ENCODE data around the gene SPOCK2.

The SPOCK2 gene

DNA sequence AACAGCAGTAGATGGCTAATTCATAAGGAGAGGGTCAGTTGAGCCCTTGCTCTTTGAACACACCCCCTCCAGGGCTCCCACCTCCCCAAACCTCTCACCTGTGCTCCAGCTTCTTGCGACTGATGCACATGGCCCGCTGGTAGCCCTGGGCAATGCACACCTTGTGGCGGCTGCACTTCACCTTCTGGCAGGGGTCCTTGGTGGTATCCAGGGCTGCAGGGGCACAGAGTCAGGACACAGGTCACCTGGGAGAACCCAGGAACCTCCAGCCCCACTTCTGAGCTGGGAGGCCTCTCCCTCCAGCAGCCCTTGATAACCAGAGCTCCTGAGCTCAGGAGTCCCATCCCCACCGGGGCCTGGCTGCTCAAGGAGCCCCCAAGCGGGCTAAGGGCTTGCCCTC is 16.3 kb downstream of the SPOCK2 start:
- DNase-seq (ENCODE audit: low spot score), result no peak

DNA sequence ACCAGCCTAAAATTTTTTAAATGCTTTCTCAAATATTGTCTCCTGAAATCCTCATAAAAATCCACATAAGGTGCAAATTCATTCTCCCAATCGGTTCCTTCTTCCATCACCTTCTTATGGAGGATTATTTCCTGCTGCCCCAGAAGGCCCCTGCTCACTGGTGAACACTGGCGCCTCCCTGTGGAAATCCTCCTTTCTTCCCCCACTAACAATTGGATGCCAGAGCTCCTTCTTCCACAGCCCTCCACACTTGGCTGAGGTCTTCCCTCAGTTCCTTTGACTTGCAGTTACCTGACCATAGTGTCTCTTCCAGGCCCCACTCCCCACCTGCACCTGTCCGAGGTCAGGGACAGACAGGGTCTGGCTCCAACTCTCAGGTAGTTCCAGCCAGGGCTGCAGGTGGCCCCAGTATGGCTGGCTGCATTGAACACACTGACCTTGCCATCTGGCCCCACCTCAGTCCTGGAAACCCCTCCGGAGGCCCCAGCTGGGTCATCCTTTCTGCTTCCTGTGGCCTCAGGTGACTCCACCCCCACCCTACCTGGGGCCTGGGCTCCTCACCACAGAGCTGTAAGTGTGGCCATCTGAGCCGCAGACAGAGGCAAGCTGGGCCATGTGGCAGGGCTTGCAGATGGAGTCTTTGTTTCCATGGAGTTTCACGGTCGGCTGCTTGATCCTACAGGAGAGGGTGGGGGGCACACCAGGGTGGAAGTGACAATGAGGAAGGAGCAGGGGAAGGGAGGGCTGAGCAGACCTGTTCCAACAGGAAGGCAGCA is 18.4 kb downstream of the SPOCK2 start:
- no peak for DNase-seq (ENCODE audit: low spot score)

DNA sequence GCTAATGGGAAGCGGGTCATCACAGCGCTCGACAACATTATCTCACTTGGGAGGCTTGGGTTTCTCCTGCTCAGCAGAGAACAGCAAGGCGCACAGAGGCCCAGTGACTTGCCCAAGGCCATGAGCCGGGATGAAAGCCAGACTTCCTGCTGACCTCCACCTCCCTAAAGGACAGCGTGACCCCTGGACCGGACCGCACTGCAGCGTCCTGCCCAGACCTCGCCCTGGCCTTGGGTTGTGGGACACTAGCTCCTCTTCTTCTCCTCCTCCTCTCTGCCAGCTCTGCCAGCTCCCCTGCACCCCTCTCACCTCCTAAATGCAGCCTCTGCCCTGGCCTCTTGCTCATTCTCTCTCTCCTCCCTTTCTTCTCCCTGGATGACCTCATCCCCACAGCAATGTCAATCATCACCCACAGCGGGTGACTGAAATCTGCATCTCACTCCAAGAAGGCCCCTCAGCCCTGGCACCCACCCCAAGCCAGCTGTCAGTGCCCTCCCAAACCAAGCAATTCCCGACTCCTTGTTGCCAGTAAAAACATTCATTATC is 19.4 kb downstream of the SPOCK2 start:
- no peak for DNase-seq (ENCODE audit: low spot score)

DNA sequence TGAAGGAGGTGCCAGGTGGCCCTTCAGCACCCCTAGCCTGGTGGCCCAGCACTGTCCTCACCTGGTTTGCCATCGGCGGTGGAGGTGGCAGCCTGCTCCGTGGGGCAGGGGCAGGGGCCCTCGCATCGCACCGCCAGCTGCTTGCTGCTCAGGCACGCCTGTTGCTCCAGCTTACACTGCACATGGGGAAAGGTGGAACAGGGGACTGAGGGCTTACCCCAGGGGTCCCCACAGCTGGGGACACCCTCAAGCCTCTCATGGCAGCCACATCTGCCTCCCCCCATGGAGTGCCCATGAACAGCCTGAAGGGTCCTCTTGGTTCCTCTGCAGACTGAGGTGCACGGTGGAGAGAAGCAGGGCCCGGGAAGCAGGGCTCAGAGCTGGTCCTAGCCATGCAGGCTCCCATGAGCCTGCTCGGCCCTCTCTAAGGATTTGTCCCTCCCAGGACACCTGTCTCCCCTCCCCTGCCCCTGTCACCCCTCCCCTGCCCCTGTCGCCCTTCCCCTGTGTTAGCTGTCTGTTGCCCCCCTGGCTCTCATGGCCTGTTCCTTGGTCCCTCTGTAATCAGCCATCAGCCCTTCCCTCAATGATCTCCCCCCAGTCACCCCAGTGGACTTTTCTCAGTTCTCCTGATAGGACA is 20.1 kb downstream of the SPOCK2 start:
- DNase-seq (ENCODE audit: low spot score), result no peak

DNA sequence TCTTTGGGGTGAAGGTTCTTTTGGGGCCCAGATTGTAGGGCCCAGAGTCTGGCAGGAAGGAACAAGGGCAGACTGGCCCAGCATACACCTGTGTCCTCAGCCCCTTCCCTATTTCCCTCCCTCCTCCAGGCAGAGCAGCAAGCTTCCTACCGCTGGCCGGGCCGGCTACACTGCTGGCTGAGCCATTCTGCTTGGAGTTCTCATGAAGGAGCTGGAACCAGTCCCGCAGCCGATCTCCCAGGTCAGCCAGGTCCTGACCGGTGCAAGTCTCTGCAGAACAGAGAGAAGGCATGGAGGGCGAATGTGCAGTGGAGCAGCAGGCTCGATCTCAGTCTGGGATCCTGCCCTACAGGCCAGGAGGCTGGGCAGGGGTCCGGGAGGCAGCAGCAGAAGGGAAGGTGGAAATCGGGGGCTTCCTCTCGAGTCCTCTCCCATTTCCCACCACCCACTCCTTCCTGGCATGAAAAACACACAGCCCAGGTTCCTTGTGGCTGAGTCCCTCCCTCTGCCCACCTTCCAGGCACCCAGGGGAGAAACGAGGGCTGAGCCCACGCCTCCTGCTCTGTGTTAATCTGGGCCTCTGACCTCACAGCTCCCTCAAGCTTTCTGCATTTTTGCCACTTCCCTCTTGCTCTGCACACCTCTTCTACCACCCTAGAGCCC is 20.8 kb downstream of the SPOCK2 start:
- DNase-seq (ENCODE audit: low spot score), result no peak

DNA sequence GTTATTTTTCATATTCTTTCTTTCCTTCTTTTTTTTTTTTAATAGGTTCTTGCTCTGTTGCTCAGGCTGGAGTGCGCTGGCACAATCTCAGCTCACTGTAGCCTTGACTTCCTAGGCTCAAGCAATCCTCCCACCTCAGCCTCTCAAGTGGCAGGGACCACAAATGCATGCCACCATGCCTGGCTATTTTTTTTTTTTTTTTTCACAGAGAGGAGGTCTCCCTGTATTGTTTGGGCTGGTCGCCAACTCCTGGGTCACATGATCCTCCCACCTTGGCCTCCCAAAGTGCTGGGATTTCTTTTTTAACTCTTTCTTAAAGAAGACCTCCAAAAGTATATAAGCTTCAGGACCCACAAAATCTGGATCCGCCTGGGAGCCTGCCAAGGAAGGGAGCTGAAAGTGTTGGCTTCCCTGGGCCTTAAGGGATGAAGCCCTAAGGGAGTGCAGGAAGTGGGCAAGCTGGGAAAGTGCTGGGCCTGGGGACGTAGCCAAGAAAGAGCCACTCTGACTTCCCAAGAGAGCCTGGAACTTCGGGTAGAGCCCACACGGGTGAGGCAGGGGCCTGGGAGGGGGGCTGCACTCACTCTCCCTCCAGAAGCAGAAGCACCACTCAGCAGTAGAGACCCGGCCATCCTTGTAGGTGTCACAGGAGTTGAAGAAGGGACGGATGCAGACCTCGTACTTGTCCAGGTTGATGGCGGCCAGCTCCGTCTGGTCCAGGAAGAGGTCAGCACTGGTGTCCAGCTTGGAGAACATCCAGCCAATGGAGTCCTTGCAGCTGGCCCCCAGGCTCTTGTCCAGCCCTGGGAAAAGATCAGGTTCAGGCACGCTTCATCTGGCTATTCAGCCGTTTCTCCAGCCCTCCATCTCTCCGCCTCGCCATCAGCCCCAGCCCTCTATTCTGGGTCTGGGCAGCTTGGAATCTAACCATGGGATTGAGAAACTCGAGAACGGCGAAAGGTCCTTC is 21.8 kb downstream of the SPOCK2 start:
- DNase-seq (ENCODE audit: low spot score), result no peak

DNA sequence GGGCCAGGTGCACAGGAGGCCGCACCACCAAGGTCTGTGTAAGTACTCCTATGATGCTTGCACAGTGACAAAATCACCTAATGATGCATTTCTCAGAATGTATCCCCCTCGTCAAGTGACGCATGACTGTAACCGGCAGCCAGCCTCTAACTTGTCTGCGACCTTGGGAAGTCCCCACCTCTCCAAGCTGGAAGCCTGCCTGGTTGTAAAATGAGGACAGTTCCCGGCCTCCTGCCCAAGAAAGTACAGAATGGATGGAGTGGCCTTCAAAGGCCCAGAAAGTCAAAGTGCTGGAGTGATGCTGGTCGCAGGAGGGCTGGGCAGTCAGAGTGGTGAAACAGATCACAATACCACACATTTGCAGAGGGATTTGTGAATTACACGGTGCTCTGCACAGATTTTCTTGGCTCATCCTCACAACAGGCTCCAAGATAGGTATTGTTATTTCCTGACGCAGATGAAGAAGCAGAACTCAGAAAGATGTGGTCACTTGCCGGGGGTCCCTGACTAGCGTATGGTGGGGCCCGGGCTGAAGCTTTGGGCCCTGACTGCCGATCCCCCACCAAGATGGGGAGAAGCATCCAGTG is 22.8 kb downstream of the SPOCK2 start:
- no peak for DNase-seq (ENCODE audit: low spot score)

DNA sequence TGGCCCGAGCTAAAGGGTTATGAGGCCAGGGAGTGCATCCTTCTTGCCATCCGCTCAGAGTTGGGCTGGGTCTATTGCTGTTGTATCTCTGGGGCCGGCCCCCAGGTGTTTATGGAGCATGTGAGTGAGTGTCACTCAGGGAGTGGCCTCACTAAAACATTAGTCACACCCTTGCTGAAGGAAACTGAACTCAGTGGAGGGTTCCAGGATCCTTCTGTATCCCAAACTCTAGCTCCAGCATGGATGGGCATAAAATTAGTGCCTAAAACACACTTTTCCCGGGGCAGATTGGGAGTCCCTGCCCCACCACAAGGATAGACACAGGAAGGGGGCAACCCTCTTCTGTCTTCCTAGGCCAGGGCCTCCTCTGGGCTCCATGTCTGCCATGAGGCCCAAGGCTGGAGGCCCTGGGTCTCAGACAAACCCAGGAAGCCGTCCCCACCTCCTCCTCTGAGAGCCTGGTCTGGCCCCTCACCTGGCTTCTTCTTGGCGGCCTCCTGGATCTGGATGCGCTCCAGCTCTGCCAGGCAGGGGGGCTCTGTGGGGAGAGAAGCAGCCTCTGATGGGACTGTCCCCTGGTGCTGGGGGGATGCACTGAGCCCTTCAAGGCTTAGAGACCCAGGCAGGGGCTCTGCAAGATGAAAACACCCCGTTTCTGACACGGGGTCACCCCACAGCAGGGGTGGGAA is 24.5 kb downstream of the SPOCK2 start:
- DNase-seq (ENCODE audit: low spot score), result no peak

DNA sequence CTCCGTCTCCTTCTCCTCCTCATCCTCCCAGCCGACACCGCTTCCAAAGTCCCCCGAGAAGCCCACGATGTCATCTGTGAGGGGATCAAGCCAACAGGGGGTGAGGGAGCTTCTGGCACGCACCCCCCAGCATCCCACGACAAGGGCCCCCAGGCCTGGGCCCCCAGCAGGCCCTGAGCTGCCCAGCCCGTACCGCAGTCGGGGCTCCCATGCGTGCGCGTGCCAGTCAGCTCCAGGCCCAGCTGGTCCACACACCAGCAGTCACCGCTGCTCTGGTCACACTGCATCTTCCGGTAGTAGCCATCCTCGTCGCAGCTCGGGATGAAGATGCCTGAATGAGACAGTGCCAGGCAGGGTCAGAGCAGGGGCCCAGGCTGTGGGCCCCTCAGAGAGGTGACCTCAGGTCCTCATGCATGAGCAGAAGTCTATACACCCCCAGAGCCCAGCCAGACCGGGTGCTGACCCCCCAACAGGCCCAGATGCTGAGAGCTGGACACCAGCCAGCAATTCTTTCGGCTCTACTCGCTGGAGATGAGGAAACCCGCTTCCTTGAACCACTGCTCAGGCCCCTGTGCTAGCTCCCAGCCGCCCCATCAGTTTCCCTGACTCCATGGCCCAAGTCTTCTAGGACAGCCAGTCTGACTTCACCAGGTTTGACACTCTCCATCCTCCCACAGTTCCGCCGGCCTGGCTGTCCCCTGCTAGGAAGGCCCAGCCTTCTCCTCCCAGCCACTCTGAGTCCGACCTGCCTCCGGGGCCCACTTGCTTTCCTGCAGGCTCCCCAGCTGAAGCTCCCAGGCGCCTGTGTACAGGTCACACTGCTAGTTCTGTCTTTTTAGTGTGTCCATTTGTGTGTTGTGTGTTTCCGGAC is 25.3 kb downstream of the SPOCK2 start:
- no peak for DNase-seq (ENCODE audit: low spot score)

DNA sequence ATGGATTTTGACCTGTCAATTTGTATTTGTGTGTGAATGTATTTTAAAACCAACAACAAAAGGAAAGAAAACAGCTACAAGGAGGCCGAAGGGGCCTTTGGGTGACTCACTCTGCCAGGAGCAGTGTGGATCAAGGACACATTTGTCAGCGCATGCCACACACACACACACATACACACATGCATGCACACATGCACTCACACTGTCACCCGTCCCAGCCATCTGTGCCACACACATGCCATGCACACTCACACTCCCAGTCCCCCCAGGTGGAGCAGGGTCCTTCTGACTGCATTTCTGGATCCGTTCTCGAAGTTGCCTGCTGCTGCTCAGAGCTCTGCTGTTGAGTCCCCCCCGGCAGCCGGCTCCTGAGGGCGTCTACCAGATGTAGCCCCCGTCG is 26.0 kb downstream of the SPOCK2 start:
- DNase-seq (ENCODE audit: low spot score), result no peak

DNA sequence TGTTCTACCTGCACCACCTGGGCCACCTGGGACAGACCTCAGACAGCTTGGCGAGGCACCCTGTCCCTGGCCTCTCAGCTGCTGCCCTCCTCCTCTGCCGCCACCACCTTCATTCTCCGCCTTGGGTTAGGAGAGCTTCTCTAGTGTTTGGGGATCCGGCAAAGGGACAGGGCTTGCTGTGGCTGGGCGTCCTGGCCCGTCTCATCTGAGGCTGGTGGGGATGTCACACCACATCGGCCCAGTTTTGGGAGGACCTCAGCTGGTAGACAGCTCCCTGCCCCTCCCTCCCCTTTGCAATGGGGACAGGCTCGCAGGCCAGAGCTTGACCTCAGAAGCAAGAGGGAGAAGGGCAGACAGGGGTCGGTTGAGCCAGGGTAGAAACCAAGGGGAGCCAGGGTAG is 26.4 kb downstream of the SPOCK2 start:
- no peak for DNase-seq (ENCODE audit: low spot score)

DNA sequence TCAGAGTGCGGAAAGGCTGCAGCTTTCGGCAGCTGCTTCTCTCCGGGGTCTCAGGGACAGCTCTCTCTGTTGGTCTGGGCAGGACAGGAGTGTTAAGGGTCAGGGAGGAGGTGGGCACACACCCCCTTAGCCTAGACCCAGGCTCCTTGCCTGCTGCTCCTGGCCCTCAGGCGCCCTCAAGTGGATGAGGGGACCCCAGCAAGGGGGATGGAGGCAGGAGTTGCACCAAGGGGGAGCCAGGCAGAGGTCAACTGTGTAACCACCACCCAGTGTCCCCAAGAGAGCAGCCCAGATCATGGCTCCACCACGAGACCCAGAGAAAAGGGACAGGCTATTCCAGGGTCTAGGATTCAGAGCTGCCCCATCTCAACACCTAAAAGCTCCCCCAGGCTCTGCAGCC is 26.9 kb downstream of the SPOCK2 start:
- DNase-seq (ENCODE audit: low spot score), result no peak

DNA sequence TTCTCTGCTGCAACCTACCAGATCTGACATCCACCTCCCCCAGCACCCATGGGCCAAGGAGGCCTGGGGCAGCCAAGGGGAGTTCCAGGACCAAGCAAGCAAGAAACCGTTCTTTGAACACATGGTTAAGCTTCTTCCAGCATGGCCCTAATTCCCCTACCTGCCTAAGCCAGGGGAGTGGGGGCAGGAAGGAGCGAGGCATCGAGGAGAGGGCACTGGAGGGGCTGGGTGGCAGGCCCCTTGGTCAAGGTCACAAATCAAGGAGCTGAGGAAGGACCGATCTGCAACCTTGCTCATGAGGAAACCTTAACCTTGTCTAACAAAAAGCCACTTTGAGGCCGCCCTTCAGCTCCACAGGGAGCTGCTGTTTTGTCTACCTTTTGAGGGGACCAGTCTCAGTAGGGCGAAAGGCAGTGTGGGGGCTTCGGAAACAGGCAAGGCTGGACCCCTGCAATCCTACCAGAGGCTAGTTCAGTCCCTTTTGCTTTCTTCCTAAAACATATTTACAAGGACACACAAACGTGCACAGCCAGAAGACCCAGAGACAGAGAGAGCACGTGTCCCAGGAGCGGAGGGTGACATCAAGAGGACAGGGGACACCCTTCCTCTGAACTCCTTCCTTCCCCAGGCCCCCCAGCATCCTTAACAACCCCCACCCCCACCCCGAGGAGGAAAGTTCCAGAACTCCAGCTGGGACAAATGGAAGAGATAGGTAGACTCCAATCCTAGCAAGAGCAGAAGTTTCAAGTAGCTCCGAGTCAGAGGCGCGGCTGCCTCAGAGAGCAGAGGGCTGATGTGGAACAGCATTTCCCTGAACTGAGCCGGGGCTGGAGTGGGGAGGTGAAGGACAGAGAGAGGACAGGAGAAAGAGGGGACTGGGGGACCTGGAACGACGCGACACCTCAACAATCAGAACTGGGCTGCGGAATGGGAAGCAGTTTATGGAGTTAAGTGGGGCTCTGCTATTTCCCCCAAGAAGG is 28.2 kb downstream of the SPOCK2 start:
- no peak for DNase-seq (ENCODE audit: low spot score)

DNA sequence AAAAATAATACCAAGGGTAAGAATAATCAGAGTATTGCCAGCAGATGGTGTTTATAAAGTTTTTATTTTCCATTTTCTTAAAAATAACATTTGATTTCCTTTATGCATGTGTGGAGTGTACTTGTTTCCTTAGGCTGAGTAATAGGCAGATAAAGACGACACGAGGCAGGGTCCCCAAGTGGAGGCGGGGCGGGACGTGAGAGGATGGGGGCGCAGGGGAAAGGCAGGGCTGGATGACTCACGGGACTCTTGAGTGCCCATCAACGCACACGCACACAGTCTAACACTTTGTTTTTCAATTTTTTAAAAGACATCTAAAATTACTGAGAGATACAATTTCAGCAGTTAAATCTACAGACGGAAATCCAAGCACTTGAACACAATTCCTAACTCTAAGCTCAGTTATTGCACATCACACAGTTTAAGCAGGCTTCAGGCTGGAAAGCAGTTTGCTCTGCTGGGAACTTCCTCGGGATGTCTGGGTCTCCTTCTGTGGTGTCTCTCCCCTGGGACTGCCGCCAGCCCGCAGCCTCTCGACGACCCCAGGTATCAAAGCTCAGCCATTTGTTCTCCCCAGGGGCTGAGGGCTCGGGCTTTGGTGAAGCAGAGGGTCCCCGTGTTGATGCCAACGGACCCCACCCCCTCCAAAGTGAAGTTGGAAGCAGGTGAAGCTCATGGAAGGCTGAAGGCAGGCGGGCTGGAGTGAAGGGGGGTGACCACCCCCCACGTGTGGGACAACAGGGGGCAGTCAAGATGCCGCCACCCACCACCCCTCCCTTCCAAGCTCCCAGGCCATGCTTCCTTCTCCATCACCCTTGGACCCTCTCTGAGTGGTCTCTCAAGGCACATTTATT is 29.1 kb downstream of the SPOCK2 start:
- DNase-seq (ENCODE audit: low spot score), result peak; percentile 24

DNA sequence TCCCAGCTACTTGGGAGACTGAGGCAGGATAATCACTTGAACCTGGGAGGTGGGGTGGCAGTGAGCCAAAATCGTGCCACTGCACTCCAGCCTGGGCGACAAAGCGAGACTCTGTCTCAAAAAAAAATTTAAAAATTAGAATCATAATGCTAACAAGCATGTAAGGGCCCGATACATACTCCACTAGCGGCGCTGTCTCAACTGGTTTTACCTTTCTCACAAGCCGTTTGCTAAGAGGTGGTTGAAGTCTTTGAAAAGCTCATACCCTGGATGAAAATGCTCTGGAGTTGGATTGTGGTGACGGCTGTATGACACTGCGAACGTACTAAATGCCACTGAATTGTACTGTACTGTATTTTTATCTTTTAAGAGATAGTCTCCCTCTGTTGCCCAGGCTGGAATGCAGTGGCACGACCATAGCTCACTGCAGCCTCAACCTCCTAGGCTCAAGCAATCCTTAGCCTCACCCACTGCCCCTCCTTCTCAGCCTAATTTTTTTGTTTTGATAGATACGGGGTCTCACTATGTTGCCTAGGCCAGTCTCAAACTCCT is 29.9 kb downstream of the SPOCK2 start:
- DNase-seq (ENCODE audit: low spot score), result no peak

DNA sequence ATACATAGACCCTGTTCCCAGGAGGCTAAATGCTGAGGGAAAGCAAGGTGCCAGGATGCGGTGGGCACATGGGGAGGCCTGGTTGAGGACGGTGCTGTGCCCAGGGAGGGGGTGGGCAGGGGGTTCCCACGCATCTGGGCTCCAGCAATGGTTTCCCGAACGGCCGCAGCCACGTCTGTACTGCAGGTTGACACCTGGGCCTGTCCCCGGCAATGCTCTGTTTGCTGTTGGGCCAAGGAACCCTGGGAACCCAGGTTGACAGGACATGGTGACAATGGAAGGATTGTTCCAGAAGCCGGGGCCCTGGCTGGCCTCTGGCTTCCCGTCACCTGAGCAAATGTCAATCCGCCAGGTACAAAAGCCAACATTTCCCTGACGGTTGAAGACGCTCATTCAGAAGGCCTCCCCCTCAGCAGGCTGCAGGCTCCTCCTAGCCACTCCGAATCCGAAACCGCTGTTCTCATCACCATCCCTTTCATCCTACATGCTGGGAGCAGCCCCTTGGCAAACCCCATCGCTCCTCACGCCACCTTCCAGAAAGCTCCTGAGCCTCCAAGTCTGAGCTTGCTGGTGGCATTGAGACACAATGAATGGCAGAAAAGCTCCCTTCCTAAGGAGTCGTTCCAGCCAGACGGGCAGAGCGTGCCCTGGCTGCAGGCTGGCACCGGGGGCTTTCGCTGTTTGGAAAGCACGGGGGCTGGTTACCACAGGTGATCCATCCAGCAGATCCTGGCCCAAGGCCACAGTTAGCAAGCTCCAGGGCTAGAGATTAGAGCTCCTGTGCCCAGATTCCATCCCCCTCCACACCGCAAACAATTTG is 31.2 kb downstream of the SPOCK2 start:
- no peak for DNase-seq (ENCODE audit: low spot score)

DNA sequence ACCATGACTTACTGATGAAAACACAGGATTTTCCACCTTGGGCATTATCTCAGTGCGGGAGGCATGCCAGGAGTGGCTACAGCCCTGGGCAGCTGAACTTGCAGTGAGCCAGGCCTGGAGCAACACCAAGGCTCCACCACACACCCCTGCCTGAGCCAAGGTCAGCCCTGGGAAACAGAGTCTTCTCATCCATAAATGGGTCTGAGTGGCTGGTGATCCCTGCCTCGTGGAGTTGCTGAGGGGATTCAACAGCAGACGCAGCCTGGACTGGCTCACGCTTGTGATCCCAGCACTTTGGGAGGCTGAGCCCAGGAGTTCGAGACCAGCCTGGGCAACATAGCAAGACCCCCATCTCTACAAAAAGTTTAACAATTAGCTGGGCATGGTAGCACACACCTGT is 32.2 kb downstream of the SPOCK2 start:
- DNase-seq (ENCODE audit: low spot score), result no peak
